ENCODE measurements around the gene CRYGA.
A peak's percentile ranks its signal among the peaks of the same experiment; 100 is the strongest.

Gene CRYGA

GRCh38 chr2:208163489-208163888, at the start of gene CRYGA:
Gene CRYGA, minus strand, starts transcription at chr2:208163589. Its CDS starts 33 bp downstream, at chr2:208163556.
- DNase-seq, result no peak

GRCh38 chr2:208210688-208211451, 47.5 kb upstream of the CRYGA start:
- DNase-seq, result no peak

GRCh38 chr2:208208335-208209085, 45.1 kb upstream of the CRYGA start:
- DNase-seq, result no peak

- no peak for DNase-seq
These were observed 44.4 kb upstream of the CRYGA start for GRCh38 chr2:208207769-208208168.

GRCh38 chr2:208204166-208204565, 40.8 kb upstream of the CRYGA start:
- no peak for DNase-seq

- no peak for DNase-seq
These were observed 32.1 kb upstream of the CRYGA start for GRCh38 chr2:208195531-208195930.

GRCh38 chr2:208192611-208193236, 29.3 kb upstream of the CRYGA start:
- DNase-seq, result no peak

GRCh38 chr2:208189810-208190503, 26.6 kb upstream of the CRYGA start, which contains the start of gene C2orf80:
Gene C2orf80, minus strand, starts transcription at chr2:208190030. Its CDS starts 3,044 bp downstream, at chr2:208186986.
- DNase-seq, result no peak

GRCh38 chr2:208189069-208189809, 25.9 kb upstream of the CRYGA start:
- no peak for DNase-seq

GRCh38 chr2:208186893-208187292, 23.5 kb upstream of the CRYGA start:
- no peak for DNase-seq

- no peak for DNase-seq
These were observed 23.1 kb upstream of the CRYGA start for GRCh38 chr2:208186465-208186864.

- no peak for DNase-seq
These were observed 20.8 kb upstream of the CRYGA start for GRCh38 chr2:208183972-208184705.

- no peak for DNase-seq
These were observed 20.1 kb upstream of the CRYGA start for GRCh38 chr2:208183526-208183925.

- DNase-seq, result no peak
These were observed 19.4 kb upstream of the CRYGA start for GRCh38 chr2:208182835-208183234.

GRCh38 chr2:208179028-208179609, 15.7 kb upstream of the CRYGA start:
- no peak for DNase-seq

GRCh38 chr2:208175840-208176153, 12.4 kb upstream of the CRYGA start:
- no peak for DNase-seq

- DNase-seq, result peak; percentile 16
These were observed 11.9 kb upstream of the CRYGA start for GRCh38 chr2:208175069-208175839.

- no peak for DNase-seq
These were observed 10.8 kb upstream of the CRYGA start for GRCh38 chr2:208174144-208174543.

GRCh38 chr2:208172125-208172524, 8.7 kb upstream of the CRYGA start:
- DNase-seq, result no peak

GRCh38 chr2:208164951-208165755, 1.8 kb upstream of the CRYGA start:
- no peak for DNase-seq

Data from NCI-H1436 treated with DMSO at 0.1 percent for 48 hours (cell line).